Medulla oblongata (tissue), 1 donor: Measurements from ENCODE around the gene PDLIM5.
A peak's percentile ranks its signal among the peaks of the same experiment; 100 is the strongest.

Experiments
- DNase-seq: peaks from one replicate; pipeline ENCODE4 v3.0.0-alpha.2; 2015; ENCODE audit errors: extremely low spot score

The PDLIM5 gene

GRCh38 chr4:94559351-94559806, 107.6 kb downstream of the PDLIM5 start:
- no peak for DNase-seq

GRCh38 chr4:94561249-94562024, 109.7 kb downstream of the PDLIM5 start:
- DNase-seq, result no peak

DNA sequence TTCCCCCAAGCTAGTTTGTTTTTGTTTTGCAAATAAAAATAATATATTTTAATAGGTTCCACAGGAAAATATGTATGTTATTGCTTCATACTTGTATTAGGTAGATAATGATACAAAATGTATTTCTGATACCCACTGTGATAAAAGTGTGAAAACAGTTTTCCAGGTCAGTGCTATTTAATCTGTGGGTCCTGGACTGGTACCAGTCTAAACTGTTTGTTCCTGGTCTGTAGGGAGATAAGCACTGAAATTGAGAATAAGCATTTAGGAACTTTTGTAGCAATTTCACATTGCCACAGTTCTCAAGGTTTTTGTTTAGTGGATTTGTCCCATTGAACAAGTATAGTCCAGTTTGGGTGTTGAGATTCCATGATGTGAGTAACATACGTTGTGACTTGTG, 110.5 kb downstream of the PDLIM5 start:
- DNase-seq, result no peak

DNA sequence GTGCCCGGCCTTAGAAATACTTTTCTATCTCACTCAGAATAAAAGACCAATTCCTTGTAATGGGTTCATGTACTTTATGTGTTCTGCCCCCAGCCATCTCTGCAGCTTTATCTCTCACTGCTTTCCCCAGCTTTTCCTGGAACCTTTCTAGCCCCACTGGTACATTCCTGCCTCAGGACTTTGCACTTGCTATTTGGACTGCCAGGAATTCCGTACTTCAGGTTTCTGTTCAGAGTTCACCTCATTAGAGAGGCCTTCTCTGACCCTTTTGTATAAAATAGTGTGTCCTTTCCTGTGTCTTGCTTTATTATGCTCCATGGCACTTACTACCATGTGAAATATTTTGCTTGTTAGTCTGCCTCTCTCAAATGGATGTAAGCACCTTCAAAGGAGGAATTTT, 112.5 kb downstream of the PDLIM5 start:
- no peak for DNase-seq

DNA sequence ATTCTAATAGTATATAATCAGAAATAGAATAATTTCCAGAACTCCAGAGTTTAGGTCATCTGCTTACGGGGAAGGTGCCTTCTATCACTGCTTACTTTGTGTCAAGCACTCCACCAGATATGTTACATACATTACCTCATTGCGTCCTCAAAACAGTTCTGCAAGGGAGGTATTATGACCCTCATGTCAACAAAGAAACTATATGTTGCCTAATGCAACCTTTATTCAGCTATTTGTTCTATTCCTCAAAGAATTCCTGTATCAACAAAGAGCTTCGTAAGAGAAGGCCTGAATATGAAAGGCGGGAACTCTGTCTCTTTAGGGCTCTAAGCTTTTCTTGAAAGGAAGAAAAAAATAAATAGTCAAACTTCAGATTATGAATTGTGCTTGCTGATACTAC, 114.7 kb downstream of the PDLIM5 start:
- DNase-seq, result no peak

- DNase-seq, result no peak
Observed at GRCh38 chr4:94567811-94568210, 116.1 kb downstream of the PDLIM5 start.

GRCh38 chr4:94570558-94570957, 118.8 kb downstream of the PDLIM5 start:
- no peak for DNase-seq

DNA sequence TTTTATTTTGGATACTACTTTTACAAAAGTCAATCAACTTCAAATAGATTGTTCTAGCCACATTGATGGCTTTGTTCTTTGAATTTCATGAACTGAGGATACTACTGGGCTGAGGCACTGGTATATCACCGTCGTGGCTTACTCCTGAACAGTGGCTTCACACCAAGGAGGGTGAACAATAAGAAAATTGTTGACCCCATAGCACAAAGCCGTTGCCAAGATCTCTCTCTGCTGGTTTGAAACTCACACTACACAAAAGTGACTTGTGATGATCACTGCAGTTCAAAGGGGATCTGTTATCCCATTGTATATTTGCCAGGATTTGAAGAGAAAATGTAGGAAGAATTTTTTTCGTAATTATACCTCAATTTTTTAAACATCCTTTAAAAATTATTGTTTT, 119.6 kb downstream of the PDLIM5 start:
- no peak for DNase-seq

DNA sequence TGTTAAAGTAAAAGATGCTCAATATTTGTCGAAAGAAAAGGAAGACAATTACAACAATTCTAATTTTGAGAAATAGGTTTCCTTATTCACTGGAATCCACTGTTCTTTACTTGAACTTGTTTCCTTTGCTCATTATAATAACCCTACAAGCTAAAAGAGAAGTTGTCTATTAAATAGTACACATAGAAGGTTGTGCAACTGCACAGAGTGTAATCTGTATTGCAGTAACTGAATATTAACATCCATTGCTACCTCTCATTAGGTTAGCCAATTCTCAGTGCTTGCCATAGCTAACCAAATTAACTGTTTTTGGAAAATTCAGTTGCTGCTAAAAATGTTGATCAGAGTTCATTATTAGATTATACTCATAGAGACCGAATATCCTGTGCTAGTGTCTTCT, 120.0 kb downstream of the PDLIM5 start:
- DNase-seq, result no peak

DNA sequence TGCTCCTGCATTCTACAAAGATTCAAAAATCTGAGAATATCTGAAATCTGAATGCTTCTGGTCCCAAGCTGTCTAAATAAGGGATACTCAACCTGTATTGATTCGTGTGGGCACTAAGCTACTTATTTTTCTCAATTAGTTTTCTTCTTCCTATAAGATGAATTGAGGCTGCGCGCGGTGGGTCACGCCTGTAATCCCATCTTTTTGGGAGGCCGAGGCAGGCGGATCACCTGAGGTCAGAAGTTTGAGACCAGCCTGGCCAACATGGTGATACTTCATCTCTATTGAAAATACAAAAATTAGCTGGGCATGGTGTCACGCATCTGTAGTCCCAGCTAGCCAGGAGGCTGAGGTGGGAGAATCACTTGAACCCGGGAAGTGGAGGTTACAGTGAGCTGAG, 122.3 kb downstream of the PDLIM5 start:
- DNase-seq, result no peak

DNA sequence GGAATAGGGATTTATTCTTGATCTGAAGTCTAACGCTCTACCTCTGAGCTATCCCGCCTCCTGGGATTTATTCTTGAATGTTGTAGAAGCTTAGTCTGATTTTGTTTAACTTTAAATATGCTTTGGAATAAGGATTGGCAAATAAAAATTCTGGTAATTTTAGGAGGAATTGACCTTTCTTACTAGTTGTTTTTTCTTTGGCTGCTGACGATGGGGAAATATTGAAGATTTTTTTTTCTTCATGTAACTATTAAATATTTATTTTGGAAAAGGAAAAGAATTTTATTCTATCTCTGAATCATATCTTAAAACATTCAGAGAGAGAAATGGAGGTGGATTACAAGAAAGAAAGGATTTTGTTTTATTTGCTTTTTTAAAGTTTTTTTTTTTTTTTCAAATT, 122.9 kb downstream of the PDLIM5 start:
- DNase-seq, result no peak

GRCh38 chr4:94575652-94576051, 123.9 kb downstream of the PDLIM5 start:
- no peak for DNase-seq

DNA sequence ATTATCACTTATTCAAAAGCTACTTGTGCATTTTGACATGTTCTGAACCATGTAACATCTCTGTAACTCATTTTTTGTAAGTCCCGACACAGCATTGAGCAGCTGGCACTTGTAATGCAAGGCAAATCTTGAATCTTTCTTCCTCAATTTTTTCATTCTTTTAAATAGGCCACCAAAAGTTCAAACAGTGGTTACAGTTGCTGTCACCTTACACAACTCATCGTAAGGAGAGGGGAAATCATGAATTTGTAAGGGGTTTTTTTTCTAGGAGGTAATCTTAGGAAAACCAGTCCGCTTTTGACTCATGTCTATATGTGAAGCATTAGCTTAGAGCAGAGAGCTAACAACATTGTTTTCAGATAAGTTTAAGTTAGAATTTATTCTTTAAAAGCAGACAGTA, 124.5 kb downstream of the PDLIM5 start:
- no peak for DNase-seq

GRCh38 chr4:94577136-94577535, 125.4 kb downstream of the PDLIM5 start:
- peak; percentile 89 for DNase-seq

DNA sequence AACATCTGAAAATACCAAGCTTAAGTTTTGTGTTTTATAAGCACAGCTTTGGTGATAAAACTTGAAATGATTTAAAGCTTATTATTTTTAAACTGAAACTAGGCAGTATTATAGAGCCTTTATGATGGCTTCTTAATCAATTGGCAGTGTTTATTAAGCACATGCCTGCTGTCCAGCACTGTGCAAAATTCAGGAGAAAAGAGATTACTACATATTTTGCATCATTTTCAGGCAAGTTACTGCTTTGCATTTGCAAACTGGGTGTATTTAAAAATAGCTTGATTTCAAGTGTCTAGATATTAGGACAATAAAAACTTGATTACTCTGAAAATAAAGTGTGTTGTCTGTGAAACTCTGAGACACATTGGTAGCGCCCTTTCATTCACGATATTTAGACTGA, 126.5 kb downstream of the PDLIM5 start:
- no peak for DNase-seq

DNA sequence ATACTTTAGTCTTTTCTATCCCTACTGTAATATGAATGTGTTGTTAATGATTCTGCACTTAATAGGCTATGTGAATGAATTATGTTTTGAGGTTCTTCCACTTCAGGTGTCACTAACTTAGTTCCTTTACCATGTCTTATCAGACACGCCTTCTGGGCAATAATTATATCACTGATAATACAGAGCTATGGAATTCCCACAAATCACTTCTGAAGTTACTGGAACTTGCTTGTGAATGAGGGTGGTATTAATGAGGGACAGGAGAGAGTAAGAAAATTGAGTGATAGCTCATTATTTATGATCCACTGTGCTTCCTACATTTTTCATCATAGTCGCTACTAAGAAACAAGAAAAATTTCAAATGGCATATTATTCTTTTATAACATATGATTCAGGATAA, 130.0 kb downstream of the PDLIM5 start:
- DNase-seq, result no peak

- no peak for DNase-seq
Observed at GRCh38 chr4:94582517-94582916, 130.8 kb downstream of the PDLIM5 start.

DNA sequence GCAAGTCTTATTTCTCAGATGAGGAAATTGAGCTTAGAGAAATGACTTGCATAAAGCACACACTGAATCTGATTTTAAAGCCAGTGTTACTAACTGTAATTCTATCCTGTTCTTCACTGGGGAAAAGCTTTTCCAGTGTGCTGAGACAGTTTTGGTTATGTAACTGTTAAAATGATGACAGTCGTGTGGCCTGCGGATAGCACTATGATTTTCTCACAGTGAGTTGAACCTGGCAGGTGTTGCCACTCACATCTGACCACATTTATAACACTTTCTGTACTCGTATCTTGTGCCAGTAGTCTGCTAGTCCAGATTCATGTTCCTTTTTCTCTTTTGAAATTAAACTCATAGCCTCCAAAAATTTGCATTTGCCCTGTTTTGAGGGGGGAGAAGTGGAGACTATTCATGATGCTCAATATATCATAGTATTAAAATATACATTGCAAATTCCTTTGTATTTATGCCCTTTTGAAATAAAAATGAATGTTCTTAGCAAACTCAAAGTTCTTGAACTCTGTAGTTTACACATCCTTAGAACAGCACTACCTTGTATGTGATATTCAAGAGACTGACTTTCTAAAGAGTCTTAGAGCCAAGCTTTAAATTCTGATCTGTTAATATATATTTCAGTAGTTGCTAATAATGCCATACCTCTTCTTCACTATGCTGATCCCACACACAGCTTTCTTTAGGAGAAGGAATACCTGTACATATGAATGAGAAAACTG, 132.3 kb downstream of the PDLIM5 start:
- DNase-seq, result no peak

DNA sequence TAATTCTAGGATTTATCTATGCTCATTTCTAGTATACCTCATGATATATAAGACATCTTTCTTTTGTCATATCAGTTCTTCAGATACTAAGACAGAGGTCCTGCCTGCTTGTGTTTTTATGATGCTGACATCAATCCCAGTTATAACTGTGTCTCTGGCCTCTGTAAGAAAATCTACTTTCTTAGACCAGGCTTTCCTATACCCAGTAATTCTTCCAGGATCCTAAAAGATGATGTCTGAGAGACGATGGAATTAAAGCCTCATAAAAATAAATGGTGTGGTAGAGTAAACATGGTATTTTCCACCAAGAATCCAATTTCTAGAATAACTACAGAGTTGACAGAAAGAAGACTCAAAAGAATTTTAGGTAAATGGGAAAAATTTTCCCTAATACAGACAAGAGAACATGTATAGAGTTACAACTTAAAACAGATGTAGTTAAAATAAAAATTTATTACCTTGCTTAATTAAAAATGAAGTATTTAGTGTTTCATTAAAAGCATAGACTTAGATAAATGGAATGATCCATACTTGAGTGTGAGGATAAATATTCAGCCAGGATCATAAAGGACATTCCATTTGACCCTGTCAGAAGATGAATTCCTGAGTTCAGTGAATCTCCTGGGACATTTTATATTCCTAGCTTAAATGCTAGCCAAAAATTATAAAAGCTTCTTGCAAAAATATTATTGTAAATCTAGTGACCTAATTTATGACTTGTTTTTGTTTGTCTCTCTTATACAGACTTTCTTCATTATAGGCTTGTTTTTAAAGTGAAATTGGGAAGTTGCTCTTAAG, 137.4 kb downstream of the PDLIM5 start:
- no peak for DNase-seq

- DNase-seq, result no peak
Observed at GRCh38 chr4:94590493-94590892, 138.8 kb downstream of the PDLIM5 start.

DNA sequence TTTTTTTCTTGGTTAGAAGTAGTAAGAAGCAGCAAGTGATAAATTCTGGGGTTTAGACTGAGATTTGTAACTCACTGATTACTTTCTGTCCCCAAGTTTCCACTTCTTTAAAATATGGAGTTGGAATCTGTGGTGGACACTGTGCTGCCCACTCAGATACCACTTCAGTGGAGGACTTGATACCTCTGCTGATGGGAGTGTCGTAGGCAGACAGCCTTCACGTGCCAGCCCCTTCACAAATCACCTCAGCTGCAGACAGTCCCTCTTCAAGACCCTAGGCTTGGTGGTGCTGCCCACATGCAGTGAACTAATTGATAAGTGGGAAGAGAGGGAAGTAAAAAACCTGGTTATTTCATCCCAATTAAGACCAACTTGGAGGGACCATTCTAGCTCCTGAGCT, 139.5 kb downstream of the PDLIM5 start:
- no peak for DNase-seq

DNA sequence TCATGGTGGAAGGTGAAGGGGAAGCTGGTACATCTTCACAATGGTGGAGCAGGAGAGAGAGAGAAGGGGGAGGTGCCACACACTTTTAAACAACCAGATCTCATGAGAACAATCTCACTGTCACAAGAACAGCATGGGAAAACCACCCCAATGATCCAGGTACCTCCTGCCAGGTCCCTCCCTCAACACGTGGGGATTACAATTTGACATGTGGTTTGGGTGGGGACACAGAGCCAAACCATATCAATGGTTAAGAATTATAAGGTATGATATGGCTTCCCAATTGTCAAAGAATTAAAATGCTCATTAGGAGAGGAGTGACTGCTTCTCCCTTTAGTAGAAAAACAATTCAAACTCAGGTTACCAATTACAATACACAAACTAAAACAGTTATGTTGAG, 143.3 kb downstream of the PDLIM5 start:
- no peak for DNase-seq
